Measurements from ENCODE around the gene SH3RF3. TPM values are rescaled to one million over a fixed set of nuclear protein-coding genes. Genes with fewer than 3 reads are reported as not detected.

SH3RF3 gene
- total RNA-seq, 1 donor from 2014 or later = 12.3 TPM

DNA sequence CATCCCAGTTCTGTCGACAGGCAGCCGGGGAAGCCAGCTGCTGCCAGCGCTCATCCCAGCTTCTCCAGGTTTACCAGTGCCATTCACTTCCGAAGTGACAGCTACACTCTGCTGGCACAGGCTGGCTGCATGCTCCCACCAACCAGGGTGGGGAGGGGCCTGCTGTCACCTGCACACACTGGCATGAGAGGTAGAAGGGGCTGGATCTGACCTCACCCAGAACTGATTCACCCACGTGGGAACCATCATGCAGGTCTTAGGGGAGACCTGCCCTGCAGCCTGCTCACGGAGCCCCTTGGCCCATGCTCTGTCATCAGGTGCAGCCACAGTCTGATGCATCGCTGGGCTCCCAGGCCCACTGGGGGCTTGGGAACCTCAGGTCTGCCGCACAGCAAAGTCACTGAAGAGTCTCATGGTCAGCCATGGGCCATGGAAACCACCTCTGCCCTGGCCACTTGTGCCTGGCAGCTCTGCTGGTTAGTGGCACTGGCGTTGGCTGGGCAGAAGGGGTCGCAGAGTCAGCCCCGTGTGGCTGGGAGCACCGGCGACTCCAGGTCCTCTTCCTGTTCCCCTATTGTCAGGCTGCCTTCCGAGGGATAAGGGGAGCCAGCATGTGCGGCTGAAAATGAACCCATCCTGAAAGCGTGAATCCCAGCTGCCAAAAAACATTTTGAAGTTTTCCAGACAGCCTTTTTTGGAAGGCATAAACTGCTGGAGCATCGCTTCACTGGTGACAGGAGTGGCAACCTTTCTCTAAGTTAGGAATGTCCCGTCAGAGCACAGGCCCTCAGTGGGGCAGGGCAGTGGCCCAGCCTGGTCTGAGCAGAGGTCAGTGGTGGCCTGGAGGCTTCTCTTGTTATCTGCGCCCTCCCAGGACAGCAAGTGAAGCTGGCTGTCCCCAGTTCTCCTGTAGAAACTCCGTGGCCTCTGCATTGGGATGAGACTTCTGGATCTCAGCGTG lies 327.0 kb downstream of the SH3RF3 start:
- DNase-seq = no peak

DNA sequence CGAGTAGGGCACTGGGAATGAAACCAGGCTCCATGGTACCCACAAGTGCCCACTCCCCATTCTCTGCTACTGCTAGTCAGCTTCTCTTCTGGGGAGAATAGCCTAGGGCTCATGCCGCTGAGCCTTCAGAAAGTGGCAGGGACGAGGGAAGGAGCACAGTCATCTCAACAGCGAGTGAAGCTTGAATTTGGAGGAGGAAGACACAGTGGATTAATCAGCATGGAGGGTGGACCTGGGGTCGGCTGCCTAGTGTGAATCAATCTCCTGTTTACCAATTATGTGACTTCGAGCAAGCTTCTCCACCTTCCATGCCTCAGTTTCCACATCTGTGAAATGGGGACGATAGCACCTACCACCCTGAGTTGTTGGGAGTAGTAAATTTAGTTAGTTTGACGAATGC lies 327.8 kb downstream of the SH3RF3 start:
- DNase-seq = no peak

DNA sequence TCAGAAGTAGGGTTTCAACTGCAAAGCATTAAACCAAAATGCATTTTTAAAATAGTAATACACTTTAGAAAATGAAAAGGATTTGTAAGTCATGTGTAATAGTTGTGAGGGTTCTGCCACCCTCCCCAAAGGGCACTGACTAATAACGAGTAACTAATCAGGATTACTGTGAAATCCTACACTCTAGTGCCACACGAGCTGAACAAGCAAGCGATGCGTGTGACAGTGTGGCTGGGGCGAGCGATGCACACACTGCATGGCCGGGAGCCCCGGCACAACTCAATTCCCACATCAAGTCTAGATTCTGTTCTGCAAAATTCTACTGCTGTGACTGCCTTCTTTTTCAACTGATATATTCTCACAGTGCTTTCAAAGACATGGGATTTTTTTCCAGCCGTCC lies 328.4 kb downstream of the SH3RF3 start:
- no peak for DNase-seq

DNA sequence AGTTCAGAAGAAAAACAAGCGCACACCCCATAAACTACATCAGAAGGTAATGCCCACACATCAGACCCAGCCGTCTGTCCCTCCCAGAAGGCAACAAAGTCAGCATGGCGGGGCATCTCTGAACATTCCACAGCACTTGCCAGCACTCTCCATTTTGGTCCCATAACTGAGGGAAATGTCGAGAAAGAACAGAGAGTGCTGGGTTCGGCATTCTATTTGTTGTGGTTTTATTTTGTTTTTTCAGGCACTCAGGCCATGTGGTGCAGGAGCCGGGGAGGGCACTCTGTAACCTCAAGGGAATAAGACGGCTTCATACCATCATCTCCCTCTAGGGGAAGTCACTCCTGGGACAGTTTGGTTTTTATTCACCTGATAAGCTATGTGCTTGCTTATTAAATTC lies 328.8 kb downstream of the SH3RF3 start:
- DNase-seq = no peak

DNA sequence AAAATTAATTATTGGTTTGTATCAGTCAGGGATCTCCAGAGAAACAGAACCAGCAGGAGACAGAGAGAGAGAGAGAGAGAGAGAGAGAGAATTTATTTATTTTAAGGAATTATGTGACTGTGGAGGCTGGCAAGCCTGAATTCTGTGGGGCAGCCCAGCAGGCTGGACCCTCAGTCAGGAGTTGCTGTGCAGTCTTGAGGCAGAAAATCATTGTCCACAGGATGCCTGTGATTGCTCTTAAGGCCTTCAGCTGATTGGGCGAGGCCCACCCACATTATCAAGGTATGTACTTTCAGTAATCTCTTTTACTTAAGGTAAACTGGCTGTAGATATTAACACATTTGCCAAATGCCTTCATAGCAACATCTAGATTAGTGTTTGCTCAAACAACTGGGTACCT lies 329.5 kb downstream of the SH3RF3 start:
- no peak for DNase-seq

DNA sequence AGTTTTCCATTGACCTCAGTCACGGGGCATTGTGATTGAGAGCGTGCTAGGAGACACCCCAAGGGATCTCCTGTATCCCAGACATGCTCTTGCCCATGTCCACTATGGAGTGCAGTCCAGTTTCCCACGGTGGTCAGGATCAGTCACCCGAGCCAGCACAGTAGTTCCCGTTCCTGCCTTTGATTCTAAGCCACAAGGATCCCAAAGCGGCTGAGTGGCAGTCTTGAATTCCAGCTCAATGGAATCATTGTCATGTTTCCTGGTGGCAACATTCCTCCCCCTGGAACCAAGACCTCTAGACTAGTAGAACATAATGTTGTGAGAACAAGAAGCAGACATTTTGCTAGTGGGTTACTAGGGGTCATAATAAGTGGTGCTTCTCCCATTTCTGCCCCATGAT lies 330.5 kb downstream of the SH3RF3 start:
- no peak for DNase-seq

DNA sequence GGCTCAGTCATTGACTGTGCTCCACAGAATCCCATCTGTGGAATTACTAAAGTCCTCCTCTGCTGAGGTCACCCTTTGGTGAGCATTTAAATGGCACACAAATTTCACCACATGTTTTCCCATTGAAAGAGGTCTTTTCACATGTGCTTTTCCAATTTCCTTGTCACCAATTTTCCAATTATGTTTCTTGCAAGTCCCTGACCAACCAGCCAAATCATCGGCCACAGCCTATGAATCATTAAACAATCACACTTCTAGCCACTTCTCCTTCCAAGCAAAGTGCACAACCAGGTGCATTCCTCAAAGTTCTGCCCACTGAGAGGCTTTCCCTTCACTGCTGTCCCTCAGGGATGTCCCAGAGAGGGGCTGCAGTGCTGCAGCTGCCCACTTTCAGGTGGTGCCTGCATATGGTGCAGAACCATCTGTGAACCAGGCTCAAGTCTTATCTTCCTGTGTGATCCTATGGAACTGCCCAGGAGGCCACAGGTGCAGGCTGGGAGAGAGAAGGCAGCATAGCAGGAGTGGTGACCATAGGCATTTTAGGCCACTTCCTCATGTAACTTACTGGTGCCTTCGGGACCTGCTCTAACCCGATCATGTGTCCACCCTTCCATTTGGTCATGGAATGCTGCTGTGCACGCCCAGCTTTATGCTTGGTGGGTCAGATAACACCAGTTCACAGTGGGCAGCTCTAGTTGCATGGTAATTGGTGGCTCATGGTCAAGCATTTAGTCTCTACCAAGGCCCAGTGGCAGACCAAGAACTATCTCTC lies 331.7 kb downstream of the SH3RF3 start:
- no peak for DNase-seq

DNA sequence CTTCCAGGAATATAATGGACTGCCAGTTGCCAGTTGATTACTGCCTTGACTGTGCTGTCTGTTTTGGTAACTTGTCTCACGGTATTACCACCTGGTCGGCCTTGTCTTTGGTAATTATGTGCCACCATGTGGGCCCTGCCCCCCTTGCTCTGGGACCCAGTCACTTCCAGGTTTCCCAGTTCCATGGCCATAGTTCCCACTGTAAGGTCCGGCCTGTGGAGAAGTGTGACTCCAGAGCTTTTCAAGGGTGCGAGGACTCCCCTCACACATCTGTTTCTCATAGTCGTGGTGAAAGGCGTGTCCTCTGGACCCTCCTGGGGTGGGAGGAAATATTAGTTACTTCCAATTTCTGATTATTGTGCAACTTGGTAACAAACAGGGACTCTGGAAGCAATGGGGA lies 334.2 kb downstream of the SH3RF3 start:
- no peak for DNase-seq

DNA sequence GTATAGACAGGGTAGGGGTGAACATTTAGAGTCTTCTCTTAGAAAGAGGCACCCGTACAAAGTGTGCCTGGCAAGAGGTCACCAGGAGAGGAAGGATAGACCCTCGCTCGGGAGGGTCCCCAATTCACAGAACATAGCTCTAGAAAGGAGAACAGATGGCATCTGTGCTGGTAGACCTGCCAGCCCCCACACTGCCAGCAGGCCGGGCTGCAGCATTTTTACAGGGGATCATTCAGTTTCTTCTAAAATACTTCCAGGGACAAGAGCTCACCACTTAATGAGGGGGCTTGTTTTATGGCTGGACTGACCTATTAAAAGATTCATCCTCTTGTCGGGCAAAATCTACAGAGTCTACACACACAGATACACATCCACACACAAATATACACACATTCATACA lies 334.9 kb downstream of the SH3RF3 start:
- DNase-seq = no peak

DNA sequence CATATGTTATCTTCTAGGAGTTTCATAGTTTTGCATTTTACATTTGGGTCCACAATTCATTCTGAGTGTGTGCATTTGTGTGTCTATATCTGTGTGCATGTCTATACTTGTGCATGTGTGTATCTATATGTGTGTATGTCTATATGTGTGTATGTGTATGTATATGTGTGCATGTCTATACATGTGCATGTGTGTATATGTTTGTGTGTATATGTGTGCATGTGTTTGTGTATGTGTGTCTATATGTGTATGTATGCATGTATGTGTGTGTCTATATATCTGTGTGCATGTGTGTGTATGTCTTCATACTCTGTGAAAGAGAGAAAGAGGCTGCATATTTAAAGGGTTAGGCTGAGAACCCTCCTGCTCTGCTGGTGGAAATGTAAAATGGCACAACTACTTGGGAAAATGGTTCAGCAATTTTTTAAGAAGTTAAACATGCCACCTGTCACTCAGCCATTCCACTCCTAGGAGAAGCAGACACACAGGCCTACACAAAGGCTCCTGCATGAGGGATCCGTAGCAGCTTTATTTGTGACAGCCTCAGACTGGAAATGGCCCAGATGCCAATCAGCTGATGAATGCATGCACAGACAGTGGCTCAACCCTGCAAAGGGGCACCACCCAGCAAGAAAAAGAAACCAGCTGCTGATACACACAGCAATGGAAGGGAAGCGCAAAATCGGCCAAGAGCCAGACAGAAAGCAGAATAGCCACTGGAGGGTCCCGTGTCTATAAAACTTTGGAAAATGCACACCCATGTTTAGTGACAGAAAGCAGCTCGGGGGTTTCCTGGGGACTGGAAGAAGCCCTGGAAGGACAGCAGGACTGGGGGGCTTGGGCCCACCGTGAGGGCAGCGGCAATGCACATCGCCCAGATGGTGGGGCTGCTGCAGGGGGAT lies 337.9 kb downstream of the SH3RF3 start:
- no peak for DNase-seq

DNA sequence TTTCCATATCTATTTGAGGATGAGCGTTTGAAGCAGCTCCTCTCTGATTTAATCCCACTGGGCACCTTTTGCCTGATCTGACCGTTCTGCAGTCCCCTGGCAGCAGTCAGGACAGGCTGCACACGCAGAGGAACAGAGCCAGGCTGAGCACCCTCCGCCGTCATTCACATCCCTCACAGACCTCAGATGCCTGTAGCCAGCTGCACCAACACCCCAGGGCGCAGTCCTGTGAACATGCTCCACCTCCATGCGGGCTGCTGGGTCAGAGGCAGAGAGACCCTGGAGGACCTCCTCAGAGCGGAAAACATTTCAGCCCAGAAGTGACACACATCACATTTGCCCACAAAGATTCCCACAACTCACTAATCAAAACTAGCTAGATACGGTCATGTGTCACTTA lies 338.7 kb downstream of the SH3RF3 start:
- no peak for DNase-seq

DNA sequence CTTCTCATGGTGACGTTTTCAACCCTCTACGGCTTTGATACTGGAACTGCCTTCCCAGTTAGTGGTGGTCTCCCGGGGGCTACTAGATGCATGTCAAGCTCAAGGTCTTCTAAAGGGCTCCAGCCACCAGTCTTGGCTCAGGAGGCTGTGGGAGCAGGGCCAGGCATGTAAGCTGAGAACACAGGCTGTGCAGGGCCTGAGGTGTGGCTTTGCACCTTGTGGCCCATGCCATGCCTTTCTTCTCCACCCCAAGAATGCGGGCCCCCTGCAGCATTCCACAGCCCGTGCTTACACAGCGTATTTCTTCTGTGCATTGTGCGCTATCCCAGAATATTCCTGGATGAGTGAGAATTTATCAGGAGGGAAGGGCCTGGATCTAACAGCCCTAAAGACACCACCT lies 339.9 kb downstream of the SH3RF3 start:
- DNase-seq = no peak

DNA sequence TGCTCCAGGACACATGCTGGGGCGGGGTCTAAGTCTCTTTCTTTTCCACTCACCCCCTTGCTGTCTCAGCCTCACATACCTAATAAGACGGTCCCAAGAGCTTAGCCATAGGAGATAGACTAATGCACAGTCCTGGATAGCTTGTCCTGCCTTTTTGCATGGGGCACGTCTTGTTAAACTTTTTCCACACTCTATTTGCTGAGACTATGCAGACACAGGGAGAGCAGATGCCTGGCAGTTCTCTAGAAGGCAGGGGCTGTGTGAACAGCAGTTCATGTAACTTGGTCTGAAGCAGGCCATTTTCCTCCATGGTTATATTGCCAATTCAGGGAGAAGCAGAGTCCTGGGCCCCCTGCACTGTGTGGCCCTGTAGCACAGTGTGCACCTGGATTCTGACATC lies 342.7 kb downstream of the SH3RF3 start:
- no peak for DNase-seq

DNA sequence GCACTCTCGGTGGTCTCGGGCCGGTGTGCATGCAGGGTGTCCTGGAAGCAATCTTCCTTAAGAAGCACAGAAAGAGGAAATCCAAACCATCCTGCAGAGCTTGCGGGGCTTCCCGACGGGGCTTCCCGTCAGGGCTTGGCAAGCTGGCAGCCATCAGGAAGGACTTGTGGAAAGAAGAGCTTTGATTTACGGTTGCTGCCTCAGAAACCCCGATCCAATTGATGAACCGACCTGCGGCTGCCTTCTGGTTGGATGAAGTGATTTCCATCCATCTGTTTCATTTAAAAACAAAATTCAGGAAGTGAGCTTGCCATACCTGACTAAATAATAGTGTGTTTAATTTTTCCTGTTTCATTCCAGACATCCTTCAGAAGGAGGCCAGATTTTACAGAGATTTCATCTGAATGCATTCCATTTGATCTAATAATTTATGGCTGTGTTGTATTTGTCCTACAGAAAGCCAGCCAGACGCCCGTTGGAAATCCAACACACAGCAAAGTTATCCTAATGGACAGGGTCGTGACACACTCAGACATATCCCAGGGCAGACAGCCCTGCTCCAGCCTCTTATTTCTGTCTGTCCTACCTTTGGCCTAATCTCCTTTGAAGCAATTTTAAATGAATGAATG lies 343.4 kb downstream of the SH3RF3 start:
- DNase-seq = no peak

DNA sequence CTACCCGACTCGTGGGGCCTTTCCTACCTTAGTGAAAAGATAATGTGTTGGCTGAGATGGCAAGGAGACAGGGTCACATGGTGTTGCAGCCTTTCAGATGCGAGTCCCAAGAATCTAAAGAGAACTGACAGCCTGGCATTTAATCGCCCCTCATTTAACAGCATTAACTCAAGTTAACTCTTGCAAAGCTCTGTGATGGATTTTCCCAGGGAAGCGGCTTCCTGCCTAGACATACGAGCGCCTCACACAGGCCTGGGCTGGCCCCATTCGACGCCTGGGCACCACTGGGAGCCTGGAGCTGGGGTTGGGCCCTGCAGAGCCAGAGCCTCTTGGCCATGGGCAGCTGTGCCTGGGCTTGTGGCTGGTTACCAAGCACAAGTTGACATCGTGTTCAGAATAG lies 344.0 kb downstream of the SH3RF3 start:
- DNase-seq = no peak

DNA sequence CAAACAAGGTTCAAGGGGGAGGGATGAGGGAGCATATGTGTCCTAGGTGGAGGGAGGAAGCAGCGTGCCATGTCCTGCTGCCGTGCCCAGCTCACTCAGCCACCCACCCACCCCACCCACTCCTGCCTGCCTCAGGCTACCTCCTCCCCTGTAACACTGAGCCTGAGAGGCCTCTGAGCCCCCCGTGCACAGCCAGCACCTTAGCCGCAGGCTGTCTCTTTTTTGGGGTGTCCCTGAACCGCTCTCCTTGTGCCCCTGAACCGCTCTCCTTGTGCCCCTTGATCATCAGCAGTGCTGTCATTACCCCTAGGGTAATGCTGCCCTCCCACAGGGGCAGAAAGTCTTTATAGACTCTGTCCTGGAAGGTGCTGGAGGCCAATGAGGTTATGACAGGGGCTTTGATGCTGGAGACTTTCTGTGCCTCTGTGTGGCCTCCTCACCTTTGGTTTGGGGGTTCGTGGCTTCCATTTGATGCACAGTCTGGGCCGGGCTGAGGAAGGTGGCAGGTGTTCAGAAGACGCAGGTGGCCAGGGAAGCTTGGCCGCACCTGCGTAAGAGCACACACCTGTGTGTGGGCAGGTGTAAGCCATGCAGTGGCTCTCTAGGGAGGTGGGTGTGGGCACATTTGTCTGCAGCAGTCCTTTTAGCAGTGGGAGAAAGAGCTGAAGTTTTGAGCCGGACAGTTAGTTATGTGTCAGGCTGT lies 344.8 kb downstream of the SH3RF3 start:
- no peak for DNase-seq

DNA sequence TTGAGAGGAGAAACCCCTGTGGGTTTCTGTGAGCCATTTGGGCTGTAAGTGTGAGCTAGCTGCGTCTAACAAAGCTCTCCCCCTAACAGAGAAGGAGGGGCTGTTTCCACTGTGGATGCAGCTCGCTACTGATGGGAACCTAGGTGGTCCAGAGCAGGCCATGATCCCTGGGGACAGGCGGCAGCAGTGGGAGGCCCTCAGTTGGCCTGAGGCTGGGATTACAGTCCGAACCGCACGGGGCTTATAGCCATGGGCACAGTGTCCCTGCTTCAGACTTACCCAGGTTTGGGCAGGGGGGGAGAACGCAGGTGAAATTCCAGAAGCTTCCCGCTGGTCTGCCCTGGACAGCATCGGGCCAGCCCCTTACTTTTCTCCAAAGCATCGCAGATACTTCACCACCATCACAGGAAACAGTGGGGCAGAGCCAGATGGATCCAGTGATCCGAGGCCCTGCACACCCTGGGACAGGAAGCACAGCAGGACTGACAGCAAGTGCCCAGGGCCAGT lies 345.4 kb downstream of the SH3RF3 start:
- no peak for DNase-seq

DNA sequence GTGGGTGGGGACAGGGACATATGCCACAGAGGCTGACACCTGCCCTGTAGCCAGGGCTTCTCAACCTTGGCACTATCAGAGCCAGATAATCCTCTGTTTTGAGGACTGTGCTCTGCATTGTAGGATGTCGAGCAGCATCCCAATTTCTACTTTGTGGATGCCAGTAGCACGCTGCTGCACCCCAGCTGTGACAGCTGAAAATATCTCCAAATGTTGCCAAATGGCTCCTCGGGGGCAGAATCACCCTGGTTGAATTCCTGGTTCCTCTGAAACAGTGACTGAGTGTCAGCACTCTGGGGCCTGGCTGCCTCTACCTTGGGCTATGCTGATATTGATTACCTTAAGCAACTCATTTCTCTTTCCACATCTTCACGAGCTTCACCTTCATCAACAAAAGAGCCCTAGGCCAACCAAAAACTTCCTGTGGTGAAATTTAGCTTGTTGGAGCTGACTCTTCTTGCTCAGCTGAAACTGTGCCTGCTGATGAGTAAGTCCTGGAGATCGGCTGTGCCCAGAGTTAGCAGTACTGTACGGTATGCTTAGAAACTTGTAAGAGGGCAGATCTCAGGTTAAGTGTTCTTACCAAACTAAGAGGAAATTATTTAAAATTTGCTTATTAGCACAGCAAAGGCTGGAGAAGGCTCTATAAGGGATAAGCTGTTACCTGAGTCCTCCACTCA lies 346.7 kb downstream of the SH3RF3 start:
- peak; percentile 17 for DNase-seq

DNA sequence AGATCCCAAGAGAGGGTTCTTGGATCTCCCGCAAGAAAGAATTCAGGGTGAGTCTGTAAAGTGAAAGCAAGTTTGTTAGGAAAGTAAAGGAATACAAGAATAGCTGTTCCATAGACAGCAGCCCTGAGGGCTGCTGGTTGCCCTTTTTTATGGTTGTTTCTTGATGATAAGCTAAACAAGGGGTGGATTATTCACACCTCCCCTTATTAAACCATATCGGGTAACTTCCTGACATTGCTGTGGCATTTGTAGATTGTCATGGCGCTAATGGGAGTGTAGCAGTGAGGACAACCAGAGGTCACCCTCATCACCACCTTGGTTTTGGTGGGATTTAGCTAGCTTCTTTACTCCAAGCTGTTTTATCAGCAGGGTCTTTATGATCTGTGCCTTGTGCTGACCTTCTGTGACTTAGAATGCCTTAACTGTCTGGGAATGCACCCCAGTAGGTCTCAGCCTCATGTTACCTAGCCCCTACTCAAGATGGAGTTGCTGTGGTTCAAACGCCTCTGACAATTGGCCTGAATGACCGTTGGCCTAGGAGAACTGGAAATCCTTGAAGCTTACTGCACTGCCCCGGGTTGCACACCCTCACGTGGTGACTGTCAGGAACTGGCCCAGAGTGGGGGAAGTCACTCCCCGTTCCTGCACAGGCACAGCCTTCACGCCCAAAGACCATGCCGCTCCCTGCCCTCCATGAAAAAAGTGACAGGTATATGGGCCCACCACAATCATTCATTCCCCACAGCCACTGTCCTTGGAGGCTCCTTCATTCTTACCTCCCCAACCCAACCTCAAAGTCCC lies 347.8 kb downstream of the SH3RF3 start:
- DNase-seq = no peak

Data from occipital lobe (tissue), 2 donors.